ENCODE measurements around the gene PSMB10. TPM values are rescaled to one million over a fixed set of nuclear protein-coding genes. Genes with fewer than 3 reads are reported as not detected.

Gene PSMB10
- total RNA-seq, 1 experiment from 2014 or later, result 41.0 TPM

DNA sequence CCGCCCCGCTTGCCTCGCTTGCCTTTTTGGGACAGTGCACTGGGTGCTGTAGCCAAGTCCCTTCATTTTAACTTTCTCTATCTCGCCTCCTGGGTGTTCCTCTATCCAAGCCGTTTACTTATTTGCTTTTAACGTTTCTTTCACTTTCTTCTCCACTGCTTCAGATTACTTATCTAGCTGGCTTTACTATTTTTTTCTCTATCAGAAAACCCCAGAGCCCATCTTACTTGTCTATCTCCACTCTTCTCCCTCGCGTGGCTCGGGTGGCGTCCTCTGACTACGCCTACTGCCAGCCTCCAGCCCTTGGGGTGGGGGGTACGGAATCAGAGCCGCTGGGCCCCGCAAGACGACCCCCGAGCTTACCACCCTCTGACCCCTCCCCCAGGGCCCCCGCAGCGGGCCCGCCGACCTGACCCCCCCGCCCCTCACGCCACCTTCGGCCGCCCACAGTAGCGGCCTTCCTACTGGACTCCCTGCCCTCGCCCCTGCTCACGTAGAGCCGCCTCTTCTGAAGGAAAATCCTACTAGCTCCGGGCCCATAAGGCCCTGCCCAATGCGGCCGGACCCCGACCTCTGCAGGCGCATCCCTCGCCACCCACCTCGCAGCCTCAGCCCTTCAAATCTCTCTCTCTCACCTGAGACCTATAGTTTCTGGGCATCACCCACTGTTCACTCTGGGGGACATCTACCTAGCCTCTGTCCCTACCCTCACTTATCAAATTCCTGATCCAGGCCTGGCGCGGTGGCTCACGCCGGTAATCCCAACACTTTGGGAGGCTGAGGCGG lies 32.8 kb upstream of the PSMB10 start:
- Histone ChIP-seq H3K9me2 (ENCODE audit: insufficient read depth) (no peaks in the 10 kb centered on the region), H3K27ac (ENCODE audit: low read depth, low read length) (peak overlapping the region; percentile 87), H3K4me1 (ENCODE audit: control insufficient read depth in 1 of 2, insufficient read depth in 2 of 2, low read length in 2 of 2) (peaks cover 21 to 26% of the 10 kb centered on the region in 2 experiments), H3K4me2 (ENCODE audit: low read length) (peak overlapping the region; percentile 87; the same call in 1 of the 2 replicates), H3K9ac (ENCODE audit: low read length) (0 out of 2 replicates have a peak overlapping the region, but pooled peaks have one; percentile 92), H3K4me3 (replicated peaks in 1 of 2; ENCODE audit: low read depth in 1 of 2, low read length in 2 of 2) (no peak overlapping the region), H4K20me1 (ENCODE audit: insufficient read depth) (no peaks in the 10 kb centered on the region), H3K79me2 (ENCODE audit: insufficient read depth, low read length) (peaks cover 30% of the 10 kb centered on the region), H3K27me3 (ENCODE audit: insufficient read depth, low read length) (no peaks in the 10 kb centered on the region), H2AFZ (ENCODE audit: low read depth, low read length, poor library complexity, severe bottlenecking) (peak overlapping the region; percentile 20), H3K9me3 (ENCODE audit: control insufficient read depth in 1 of 2, insufficient read depth in 1 of 2, low read depth in 1 of 2, low read length in 2 of 2) (no peaks in the 10 kb centered on the region), H3K36me3 (ENCODE audit: control insufficient read depth in 1 of 2, insufficient read depth in 2 of 2, low read length in 2 of 2) (no peaks in the 10 kb centered on the region)
- ChIA-PET CTCF (no interaction called here), RAD21 (ENCODE audit: low non-redundant PET in 1 of 2, low total read pairs in 2 of 2, uncharacterized antibody in 2 of 2, unreplicated experiment in 2 of 2) (no interaction called here), POLR2A (no interaction called here)
- TF ChIP-seq POLR2AphosphoS5 (IDR thresholded peaks at IDR 0.05; ENCODE audit: low read depth, low read length), result no peak
- no peak for TF ChIP-seq FOSL1 (IDR thresholded peaks at IDR 0.05; ENCODE audit: low read depth)
- no peak for TF ChIP-seq TCF7L2 (IDR thresholded peaks at IDR 0.05; ENCODE audit: borderline replicate concordance, extremely low read depth, insufficient read depth, insufficient read length)
- no peak for TF ChIP-seq EZH2phosphoT487 (IDR thresholded peaks at IDR 0.05; ENCODE audit: borderline replicate concordance)
- TF ChIP-seq, protein P1, sequence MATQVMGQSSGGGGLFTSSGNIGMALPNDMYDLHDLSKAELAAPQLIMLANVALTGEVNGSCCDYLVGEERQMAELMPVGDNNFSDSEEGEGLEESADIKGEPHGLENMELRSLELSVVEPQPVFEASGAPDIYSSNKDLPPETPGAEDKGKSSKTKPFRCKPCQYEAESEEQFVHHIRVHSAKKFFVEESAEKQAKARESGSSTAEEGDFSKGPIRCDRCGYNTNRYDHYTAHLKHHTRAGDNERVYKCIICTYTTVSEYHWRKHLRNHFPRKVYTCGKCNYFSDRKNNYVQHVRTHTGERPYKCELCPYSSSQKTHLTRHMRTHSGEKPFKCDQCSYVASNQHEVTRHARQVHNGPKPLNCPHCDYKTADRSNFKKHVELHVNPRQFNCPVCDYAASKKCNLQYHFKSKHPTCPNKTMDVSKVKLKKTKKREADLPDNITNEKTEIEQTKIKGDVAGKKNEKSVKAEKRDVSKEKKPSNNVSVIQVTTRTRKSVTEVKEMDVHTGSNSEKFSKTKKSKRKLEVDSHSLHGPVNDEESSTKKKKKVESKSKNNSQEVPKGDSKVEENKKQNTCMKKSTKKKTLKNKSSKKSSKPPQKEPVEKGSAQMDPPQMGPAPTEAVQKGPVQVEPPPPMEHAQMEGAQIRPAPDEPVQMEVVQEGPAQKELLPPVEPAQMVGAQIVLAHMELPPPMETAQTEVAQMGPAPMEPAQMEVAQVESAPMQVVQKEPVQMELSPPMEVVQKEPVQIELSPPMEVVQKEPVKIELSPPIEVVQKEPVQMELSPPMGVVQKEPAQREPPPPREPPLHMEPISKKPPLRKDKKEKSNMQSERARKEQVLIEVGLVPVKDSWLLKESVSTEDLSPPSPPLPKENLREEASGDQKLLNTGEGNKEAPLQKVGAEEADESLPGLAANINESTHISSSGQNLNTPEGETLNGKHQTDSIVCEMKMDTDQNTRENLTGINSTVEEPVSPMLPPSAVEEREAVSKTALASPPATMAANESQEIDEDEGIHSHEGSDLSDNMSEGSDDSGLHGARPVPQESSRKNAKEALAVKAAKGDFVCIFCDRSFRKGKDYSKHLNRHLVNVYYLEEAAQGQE (IDR thresholded peaks at IDR 0.05; ENCODE audit: low read depth), result no peak
- TF ChIP-seq EGR1 (IDR thresholded peaks at IDR 0.05; ENCODE audit: low read depth), result no peak
- TF ChIP-seq EZH2 (IDR thresholded peaks at IDR 0.05), result no peak
- TF ChIP-seq, protein P2, sequence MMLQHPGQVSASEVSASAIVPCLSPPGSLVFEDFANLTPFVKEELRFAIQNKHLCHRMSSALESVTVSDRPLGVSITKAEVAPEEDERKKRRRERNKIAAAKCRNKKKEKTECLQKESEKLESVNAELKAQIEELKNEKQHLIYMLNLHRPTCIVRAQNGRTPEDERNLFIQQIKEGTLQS (IDR thresholded peaks at IDR 0.05), result no peak
- no peak for TF ChIP-seq CEBPB (IDR thresholded peaks at IDR 0.05; ENCODE audit: low read depth)
- TF ChIP-seq JUND (IDR thresholded peaks at IDR 0.05), result no peak
- TF ChIP-seq, protein P3, sequence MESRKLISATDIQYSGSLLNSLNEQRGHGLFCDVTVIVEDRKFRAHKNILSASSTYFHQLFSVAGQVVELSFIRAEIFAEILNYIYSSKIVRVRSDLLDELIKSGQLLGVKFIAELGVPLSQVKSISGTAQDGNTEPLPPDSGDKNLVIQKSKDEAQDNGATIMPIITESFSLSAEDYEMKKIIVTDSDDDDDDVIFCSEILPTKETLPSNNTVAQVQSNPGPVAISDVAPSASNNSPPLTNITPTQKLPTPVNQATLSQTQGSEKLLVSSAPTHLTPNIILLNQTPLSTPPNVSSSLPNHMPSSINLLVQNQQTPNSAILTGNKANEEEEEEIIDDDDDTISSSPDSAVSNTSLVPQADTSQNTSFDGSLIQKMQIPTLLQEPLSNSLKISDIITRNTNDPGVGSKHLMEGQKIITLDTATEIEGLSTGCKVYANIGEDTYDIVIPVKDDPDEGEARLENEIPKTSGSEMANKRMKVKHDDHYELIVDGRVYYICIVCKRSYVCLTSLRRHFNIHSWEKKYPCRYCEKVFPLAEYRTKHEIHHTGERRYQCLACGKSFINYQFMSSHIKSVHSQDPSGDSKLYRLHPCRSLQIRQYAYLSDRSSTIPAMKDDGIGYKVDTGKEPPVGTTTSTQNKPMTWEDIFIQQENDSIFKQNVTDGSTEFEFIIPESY (IDR thresholded peaks at IDR 0.05; ENCODE audit: extremely low read depth, insufficient replicate concordance, low read length), result no peak
- no peak for TF ChIP-seq ZNF274 (IDR thresholded peaks at IDR 0.05; ENCODE audit: low read depth, low read length)
- TF ChIP-seq RAD21 (IDR thresholded peaks at IDR 0.05; ENCODE audit: low read depth), result no peak
- intact Hi-C loops (cut with micrococcal nuclease), result no loop called here
- no TSS peak for BruUV-seq (replicated peaks)
- ATAC-seq (no peak), DNase-seq (ENCODE audit: low read depth, low spot score) (no peak)

All from HCT116 (cell line).